ENCODE data around the gene ITGA11.
"Not testable (repeated sequence)": the region's sequence is repeated elsewhere in the genome, so short reads cannot be mapped to it uniquely, and the experiment has no call there.

ITGA11 gene

GRCh38 chr15:68407886-68408881 lies 23.8 kb downstream of the ITGA11 start:
- DNase-seq, result no peak

GRCh38 chr15:68407141-68407885 lies 24.6 kb downstream of the ITGA11 start:
- no peak for DNase-seq

- DNase-seq, result no peak
These were observed 26.3 kb downstream of the ITGA11 start for GRCh38 chr15:68405378-68406250.

GRCh38 chr15:68404056-68404798 lies 27.7 kb downstream of the ITGA11 start:
- no peak for DNase-seq

GRCh38 chr15:68403161-68403941 lies 28.6 kb downstream of the ITGA11 start:
- no peak for DNase-seq

- DNase-seq, result no peak
These were observed 29.4 kb downstream of the ITGA11 start for GRCh38 chr15:68402432-68403160.

GRCh38 chr15:68401496-68402431 lies 30.2 kb downstream of the ITGA11 start:
- DNase-seq, result no peak

- DNase-seq, result no peak
These were observed 31.9 kb downstream of the ITGA11 start for GRCh38 chr15:68400066-68400456.

- no peak for DNase-seq
These were observed 32.6 kb downstream of the ITGA11 start for GRCh38 chr15:68399096-68400065.

- not testable (repeated sequence) for DNase-seq
These were observed 34.0 kb downstream of the ITGA11 start for GRCh38 chr15:68397999-68398398.

- no peak for DNase-seq
These were observed 35.9 kb downstream of the ITGA11 start for GRCh38 chr15:68396068-68396467.

GRCh38 chr15:68391121-68391520 lies 40.8 kb downstream of the ITGA11 start:
- no peak for DNase-seq

- DNase-seq, result no peak
These were observed 41.8 kb downstream of the ITGA11 start for GRCh38 chr15:68389936-68390817.

GRCh38 chr15:68389041-68389930 lies 42.7 kb downstream of the ITGA11 start:
- peak; percentile 85 for DNase-seq

- DNase-seq, result no peak
These were observed 44.4 kb downstream of the ITGA11 start for GRCh38 chr15:68387381-68388143.
